Panc1 (cell line): ENCODE data around the gene ODC1. TPM values are rescaled to one million over a fixed set of nuclear protein-coding genes. Genes with fewer than 3 reads are reported as not detected.

Experiments used
- ATAC-seq: fragments of 200-7000 bp; cut with Tn5 transposase; 2 replicates; pipeline ENCODE4 v1.9.1; 2020; ENCODE audit warnings: mild to moderate bottlenecking, moderate library complexity
- BruUV-seq: library from RNA; stranded (reverse); fragments of 400-500 nt; replicated peaks from 2 replicates; lab custom pipeline; 2021; lab: Mats Ljungman, UMichigan
- CTCF ChIA-PET: fragments of 300-600 bp; sonication (Branson Sonifier 250); formaldehyde crosslinking; loops from one replicate; lab custom pipeline; 2022; ENCODE audit warnings: antibody characterized with exemption; lab: Charles Lee
- POLR2A ChIA-PET: fragments of 300-600 bp; sonication (Branson Sonifier 250); formaldehyde crosslinking; loops from one replicate; lab custom pipeline; 2022; ENCODE audit warnings: antibody characterized with exemption; lab: Charles Lee
- DNase-seq: peaks from one replicate; pipeline ENCODE4 v3.0.0-alpha.2; 2010; ENCODE audit warnings: low read depth, low spot score
- H3K27ac ChIP-seq: 2 replicates; pipeline ENCODE4 v1.5.1; 2011; ENCODE audit warnings: mild to moderate bottlenecking, low read length, inconsistent platforms
- H3K27me3 ChIP-seq: fragments of 200-500 bp; sonication (Bioruptor generic); 2 replicates; pipeline ENCODE4 v1.6.0; 2014; ENCODE audit warnings: low read length, inconsistent platforms; ENCODE audit not compliant: control insufficient read depth, insufficient read depth
- H3K36me3 ChIP-seq: fragments of 200-500 bp; sonication (Bioruptor generic); 2 replicates; pipeline ENCODE4 v1.5.1; 2014; ENCODE audit warnings: inconsistent platforms, mild to moderate bottlenecking, low read length, moderate library complexity; ENCODE audit not compliant: control insufficient read depth, insufficient read depth
- H3K4me1 ChIP-seq: 2 replicates; pipeline ENCODE4 v1.5.1; 2011; ENCODE audit warnings: inconsistent platforms, mild to moderate bottlenecking, low read length, moderate library complexity; ENCODE audit not compliant: control insufficient read depth, insufficient read depth
- H3K4me3 ChIP-seq, 2 experiments: 2 replicates each; pipeline ENCODE4 v1.5.1; 2011 to 2012; ENCODE audit warnings: low read depth in 2 of 2, low read length in 2 of 2, mild to moderate bottlenecking in 2 of 2, inconsistent platforms in 1 of 2, moderate library complexity in 1 of 2
- H3K9me3 ChIP-seq: fragments of 200-500 bp; sonication (Bioruptor generic); 2 replicates; pipeline ENCODE4 v1.5.1; 2014; ENCODE audit warnings: low read depth, mild to moderate bottlenecking, inconsistent platforms, low read length, moderate library complexity; ENCODE audit not compliant: control insufficient read depth, insufficient read depth
- POLR2AphosphoS5 ChIP-seq: IDR thresholded peaks from 2 replicates; pipeline ENCODE4 v1.6.1; 2012; ENCODE audit warnings: mild to moderate bottlenecking, low read depth, low read length, moderate library complexity
- REST ChIP-seq, 2 experiments: IDR thresholded peaks; 2 replicates each; pipeline ENCODE4 v1.6.1; 2011 to 2012; ENCODE audit warnings: low read depth in 2 of 2, control low read depth in 1 of 2, low read length in 1 of 2, mild to moderate bottlenecking in 1 of 2, moderate library complexity in 1 of 2; ENCODE audit not compliant: insufficient read depth in 1 of 2
- SIN3A ChIP-seq: IDR thresholded peaks from 2 replicates; pipeline ENCODE4 v1.6.1; 2012; ENCODE audit warnings: low read depth, mild to moderate bottlenecking, low read length, moderate library complexity, borderline replicate concordance; ENCODE audit not compliant: insufficient read depth
- TCF7L2 ChIP-seq: IDR thresholded peaks from 2 replicates; pipeline ENCODE4 v1.6.1; 2011; ENCODE audit warnings: mild to moderate bottlenecking, low read depth, low read length, inconsistent platforms
- in situ Hi-C: cut with HindIII; loops from 2 replicates; pipeline ENCODE4 v1.10.0; 2016; ENCODE audit warnings: low sequenced_read_pairs, low pct_unique_long_range_greater_than_20kb
- intact Hi-C: fragments of 100-400 bp; cut with micrococcal nuclease; formaldehyde crosslinking; loops from one replicate; pipeline ENCODE4 v1.10.0; 2022; ENCODE audit not compliant: unreplicated experiment
- total RNA-seq: library from RNA; stranded (reverse); gene quantifications from one replicate; pipeline ENCODE4 v1.2.1, GENCODE V29; 2021; ENCODE audit not compliant: unreplicated experiment
- TF ChIP-seq, protein P1 (sequence below): fragments of 450-650 bp; IDR thresholded peaks from 2 replicates; pipeline ENCODE4 v1.5.1; 2017; ENCODE audit warnings: mild to moderate bottlenecking

Gene ODC1
- total RNA-seq, 1 experiment from 2014 or later: 159 TPM

GRCh38 chr2:10454505-10454904 lies 6.4 kb upstream of the ODC1 start:
- Histone ChIP-seq H3K27me3 (no peaks in the 10 kb centered on the region), H3K27ac (no peak overlapping the region), H3K36me3 (no peaks in the 10 kb centered on the region), H3K4me3 (no peak overlapping the region), H3K4me1 (peaks cover 21% of the 10 kb centered on the region), H3K9me3 (no peaks in the 10 kb centered on the region)
- ChIA-PET CTCF (no interaction called here), POLR2A (no interaction called here)
- DNase-seq (no peak), ATAC-seq (0 out of 2 replicates have a peak, but pooled peaks have one; percentile 18)
- intact Hi-C loops (loop anchor here (10.0 kb wide), 1 partner anchor 80 kb away; no protein-coding TSS in a partner anchor), in situ Hi-C loops (no loop called here)
- no TSS peak for BruUV-seq
- TF ChIP-seq, protein P1, sequence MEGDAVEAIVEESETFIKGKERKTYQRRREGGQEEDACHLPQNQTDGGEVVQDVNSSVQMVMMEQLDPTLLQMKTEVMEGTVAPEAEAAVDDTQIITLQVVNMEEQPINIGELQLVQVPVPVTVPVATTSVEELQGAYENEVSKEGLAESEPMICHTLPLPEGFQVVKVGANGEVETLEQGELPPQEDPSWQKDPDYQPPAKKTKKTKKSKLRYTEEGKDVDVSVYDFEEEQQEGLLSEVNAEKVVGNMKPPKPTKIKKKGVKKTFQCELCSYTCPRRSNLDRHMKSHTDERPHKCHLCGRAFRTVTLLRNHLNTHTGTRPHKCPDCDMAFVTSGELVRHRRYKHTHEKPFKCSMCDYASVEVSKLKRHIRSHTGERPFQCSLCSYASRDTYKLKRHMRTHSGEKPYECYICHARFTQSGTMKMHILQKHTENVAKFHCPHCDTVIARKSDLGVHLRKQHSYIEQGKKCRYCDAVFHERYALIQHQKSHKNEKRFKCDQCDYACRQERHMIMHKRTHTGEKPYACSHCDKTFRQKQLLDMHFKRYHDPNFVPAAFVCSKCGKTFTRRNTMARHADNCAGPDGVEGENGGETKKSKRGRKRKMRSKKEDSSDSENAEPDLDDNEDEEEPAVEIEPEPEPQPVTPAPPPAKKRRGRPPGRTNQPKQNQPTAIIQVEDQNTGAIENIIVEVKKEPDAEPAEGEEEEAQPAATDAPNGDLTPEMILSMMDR: no peak
- TF ChIP-seq SIN3A (no peak), TCF7L2 (no peak), REST (IDR thresholded peaks at IDR 0.05; ENCODE audit: insufficient read depth in 1 of 2, low read depth in 2 of 2, low read length in 1 of 2) (no peak), POLR2AphosphoS5 (no peak)

DNA sequence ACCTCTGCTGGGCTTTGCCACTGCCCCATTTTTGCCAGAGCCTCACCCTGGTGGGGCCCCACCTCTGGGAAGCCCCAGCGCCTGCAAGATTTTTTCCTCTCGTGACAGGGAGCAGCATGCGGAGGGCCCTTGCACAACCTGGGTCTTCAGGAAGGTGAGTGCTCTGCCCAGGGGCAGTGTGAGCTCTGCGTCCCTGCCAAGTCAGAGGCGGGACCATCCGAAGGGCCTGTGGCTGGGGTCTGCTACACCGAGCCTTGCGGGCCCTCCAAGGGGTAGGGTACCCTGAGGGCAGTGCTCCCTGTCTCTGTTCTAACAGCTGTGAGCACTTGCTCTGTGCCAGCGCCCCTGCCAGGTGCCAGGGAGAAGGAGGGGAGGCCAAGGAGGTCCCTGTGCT lies 5.8 kb upstream of the ODC1 start:
- BruUV-seq: no TSS peak
- in situ Hi-C loops: no loop called here
- CTCF ChIA-PET: no interaction called here
- Histone ChIP-seq H3K36me3 (no peaks in the 10 kb centered on the region), H3K27me3 (no peaks in the 10 kb centered on the region), H3K27ac (no peak overlapping the region), H3K9me3 (no peaks in the 10 kb centered on the region), H3K4me3 (no peak overlapping the region), H3K4me1 (peaks cover 25% of the 10 kb centered on the region)
- TF ChIP-seq POLR2AphosphoS5 (no peak), TCF7L2 (no peak)
- intact Hi-C loops: loop anchor here (10.0 kb wide), 1 partner anchor 81 kb away; no protein-coding TSS in a partner anchor
- POLR2A ChIA-PET: no interaction called here
- ATAC-seq (no peak), DNase-seq (no peak)
